Stimulated activated CD4-positive, alpha-beta T cell treated with anti-CD3 and anti-CD28 coated beads, Interleukin-12 subunit alpha, Interleukin-12 subunit beta, amount 100 ng/mL, for 4 hours (primary cell): ENCODE measurements around the gene ST6GALNAC3.

Source experiments
- DNase-seq: peaks from one replicate; pipeline ENCODE4 v3.0.0-alpha.2; 2020

ST6GALNAC3 gene

DNA sequence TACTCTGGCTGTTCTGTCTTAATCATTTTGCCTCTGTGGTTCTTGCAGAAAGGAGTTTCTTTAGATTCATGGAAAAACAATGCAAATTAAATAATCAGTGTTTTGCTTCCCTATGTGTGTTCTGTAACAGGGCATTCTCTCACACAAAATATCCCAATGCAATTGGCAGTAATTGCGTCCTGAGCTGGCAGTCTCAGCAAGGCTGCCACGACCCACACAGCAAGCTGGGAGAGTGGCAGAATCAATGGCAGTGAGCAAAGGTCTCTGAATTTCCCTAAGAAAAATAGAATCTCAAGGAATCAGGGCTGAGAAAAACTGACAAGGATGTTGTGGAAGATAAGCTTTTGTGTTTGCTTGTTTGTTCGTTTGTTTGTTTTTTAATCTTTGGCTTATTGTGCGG, 594.6 kb downstream of the ST6GALNAC3 start:
- DNase-seq = no peak

- no peak for DNase-seq
Measured at GRCh38 chr1:76669624-76670315, 595.2 kb downstream of the ST6GALNAC3 start.

- DNase-seq = no peak
Measured at GRCh38 chr1:76674689-76675210, 600.2 kb downstream of the ST6GALNAC3 start.

GRCh38 chr1:76677416-76678405, 603.2 kb downstream of the ST6GALNAC3 start:
- DNase-seq = no peak

- DNase-seq = no peak
Measured at GRCh38 chr1:76679534-76680152, 605.1 kb downstream of the ST6GALNAC3 start.

DNA sequence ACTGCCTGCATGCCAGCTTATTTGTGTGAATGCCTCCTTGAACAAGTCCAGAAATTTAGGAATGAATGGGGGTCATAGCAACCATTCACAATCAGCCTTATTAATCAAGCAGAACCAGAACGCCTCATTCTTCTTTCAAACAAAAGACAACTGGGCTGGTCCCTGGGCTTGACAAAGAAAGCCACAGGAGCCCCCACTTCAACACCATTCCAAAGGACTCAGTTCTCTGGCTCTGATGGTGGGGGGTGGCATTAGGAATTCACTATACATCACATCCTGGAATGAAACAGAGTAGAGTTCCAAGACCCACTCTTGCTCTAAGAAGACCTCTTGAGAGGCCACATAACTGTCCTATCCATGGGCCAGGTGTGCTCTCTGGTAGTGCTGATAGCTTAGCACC, 606.1 kb downstream of the ST6GALNAC3 start:
- no peak for DNase-seq

- DNase-seq = no peak
Measured at GRCh38 chr1:76682138-76682537, 607.6 kb downstream of the ST6GALNAC3 start.
